Measurements from ENCODE around the gene EXOC3L1. TPM values are rescaled to one million over a fixed set of nuclear protein-coding genes. Genes with fewer than 3 reads are reported as not detected.

Gene EXOC3L1
- total and polyA plus RNA-seq, 2 of the 13 experiments (the other 11 are each of a cell fraction or from before 2014, with no cell fraction given), result 0.12 TPM; not detected in 1

DNA sequence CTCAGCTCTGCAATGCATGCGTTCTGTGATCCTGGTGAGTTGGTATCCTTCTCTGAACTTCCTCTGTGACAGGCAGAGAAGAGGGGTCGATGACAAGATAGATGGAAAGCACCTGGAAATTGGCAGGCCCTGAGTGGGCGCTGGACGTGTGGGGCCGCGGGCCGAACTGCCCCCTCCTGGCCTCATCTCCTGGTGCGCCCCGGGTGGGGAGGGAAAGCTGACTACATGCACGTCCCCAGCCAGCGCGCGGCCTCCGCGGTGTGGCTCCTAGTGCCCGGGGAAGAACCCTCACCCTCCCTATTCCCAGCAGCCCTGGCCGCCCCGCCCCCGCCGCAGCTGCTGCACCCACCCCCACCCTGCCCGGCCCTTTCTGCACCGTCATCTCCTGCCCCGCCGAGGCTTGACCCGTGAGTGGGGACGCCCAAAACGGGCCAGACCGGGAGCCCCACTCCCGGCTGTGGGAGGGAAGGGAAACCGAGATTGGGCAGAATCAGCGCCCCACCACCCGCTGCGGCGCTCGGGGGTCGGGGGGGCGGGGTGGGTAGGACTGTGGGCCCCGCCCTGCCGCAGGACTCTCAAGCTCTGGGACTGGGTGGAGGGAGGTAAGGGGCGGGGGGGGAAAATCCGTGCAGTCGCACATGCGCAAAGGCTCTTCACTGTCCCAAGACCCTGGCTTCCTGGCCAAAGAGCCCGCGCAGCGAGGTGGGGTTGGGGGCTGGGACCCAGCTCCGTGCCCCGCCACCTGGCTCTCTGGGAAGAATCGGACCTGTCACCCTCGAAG is 19.6 kb downstream of the EXOC3L1 start, which contains the start of gene NOL3 (continued):
- no peak for TF ChIP-seq ZNF101 (CRISPR knock-in tag; IDR thresholded peaks at IDR 0.05; ENCODE audit: borderline replicate concordance, low read depth)
- no peak for TF ChIP-seq MED8 (CRISPR knock-in tag; IDR thresholded peaks at IDR 0.05; ENCODE audit: insufficient replicate concordance)
- TF ChIP-seq ZNF282 (IDR thresholded peaks at IDR 0.05; ENCODE audit: partially characterized antibody), result no peak
- TF ChIP-seq ZNF737 (CRISPR knock-in tag; IDR thresholded peaks at IDR 0.05; ENCODE audit: borderline replicate concordance), result no peak
- TF ChIP-seq NCOA2 (CRISPR knock-in tag; IDR thresholded peaks at IDR 0.05), result no peak
- no peak; the same call in 1 of the 2 replicates for TF ChIP-seq MEIS2 (CRISPR knock-in tag; IDR thresholded peaks at IDR 0.05)
- no peak for TF ChIP-seq BORCS8-MEF2B (CRISPR knock-in tag; IDR thresholded peaks at IDR 0.05)
- TF ChIP-seq ZNF382 (CRISPR knock-in tag; IDR thresholded peaks at IDR 0.05; ENCODE audit: borderline replicate concordance), result no peak
- no peak for TF ChIP-seq CBX1 (IDR thresholded peaks at IDR 0.05; ENCODE audit: low read depth)
- TF ChIP-seq GABPA (IDR thresholded peaks at IDR 0.05; ENCODE audit: low read depth, low read length), result no peak
- 0 out of 2 replicates have a peak, but pooled peaks have one; percentile 14 for TF ChIP-seq GABPA (CRISPR knock-in tag; IDR thresholded peaks at IDR 0.05; ENCODE audit: low read depth)
- no peak for TF ChIP-seq ZNF234 (CRISPR knock-in tag; conservative IDR thresholded peaks at IDR 0.05)
- no peak for TF ChIP-seq PAX8 (CRISPR knock-in tag; IDR thresholded peaks at IDR 0.05; ENCODE audit: borderline replicate concordance)
- TF ChIP-seq, protein P1, sequence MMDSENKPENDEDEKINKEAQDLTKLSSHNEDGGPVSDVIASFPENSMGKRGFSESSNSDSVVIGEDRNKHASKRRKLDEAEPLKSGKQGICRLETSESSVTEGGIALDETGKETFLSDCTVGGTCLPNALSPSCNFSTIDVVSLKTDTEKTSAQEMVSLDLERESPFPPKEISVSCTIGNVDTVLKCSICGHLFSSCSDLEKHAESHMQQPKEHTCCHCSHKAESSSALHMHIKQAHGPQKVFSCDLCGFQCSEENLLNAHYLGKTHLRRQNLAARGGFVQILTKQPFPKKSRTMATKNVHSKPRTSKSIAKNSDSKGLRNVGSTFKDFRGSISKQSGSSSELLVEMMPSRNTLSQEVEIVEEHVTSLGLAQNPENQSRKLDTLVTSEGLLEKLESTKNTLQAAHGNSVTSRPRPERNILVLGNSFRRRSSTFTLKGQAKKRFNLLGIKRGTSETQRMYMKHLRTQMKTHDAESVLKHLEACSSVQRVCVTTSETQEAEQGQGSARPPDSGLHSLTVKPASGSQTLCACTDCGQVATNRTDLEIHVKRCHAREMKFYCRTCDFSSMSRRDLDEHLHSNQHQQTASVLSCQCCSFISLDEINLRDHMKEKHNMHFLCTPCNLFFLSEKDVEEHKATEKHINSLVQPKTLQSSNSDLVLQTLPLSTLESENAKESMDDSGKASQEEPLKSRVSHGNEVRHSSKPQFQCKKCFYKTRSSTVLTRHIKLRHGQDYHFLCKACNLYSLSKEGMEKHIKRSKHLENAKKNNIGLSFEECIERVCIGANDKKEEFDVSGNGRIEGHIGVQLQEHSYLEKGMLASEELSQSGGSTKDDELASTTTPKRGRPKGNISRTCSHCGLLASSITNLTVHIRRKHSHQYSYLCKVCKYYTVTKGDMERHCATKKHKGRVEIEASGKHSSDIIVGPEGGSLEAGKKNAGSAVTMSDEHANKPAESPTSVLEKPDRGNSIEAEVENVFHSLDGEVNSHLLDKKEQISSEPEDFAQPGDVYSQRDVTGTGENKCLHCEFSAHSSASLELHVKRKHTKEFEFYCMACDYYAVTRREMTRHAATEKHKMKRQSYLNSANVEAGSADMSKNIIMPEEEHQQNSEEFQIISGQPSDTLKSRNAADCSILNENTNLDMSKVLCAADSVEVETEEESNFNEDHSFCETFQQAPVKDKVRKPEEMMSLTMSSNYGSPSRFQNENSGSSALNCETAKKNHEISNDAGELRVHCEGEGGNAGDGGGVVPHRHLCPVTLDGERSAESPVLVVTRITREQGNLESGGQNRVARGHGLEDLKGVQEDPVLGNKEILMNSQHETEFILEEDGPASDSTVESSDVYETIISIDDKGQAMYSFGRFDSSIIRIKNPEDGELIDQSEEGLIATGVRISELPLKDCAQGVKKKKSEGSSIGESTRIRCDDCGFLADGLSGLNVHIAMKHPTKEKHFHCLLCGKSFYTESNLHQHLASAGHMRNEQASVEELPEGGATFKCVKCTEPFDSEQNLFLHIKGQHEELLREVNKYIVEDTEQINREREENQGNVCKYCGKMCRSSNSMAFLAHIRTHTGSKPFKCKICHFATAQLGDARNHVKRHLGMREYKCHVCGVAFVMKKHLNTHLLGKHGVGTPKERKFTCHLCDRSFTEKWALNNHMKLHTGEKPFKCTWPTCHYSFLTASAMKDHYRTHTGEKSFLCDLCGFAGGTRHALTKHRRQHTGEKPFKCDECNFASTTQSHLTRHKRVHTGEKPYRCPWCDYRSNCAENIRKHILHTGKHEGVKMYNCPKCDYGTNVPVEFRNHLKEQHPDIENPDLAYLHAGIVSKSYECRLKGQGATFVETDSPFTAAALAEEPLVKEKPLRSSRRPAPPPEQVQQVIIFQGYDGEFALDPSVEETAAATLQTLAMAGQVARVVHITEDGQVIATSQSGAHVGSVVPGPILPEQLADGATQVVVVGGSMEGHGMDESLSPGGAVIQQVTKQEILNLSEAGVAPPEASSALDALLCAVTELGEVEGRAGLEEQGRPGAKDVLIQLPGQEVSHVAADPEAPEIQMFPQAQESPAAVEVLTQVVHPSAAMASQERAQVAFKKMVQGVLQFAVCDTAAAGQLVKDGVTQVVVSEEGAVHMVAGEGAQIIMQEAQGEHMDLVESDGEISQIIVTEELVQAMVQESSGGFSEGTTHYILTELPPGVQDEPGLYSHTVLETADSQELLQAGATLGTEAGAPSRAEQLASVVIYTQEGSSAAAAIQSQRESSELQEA (CRISPR knock-in tag; IDR thresholded peaks at IDR 0.05; ENCODE audit: not compliant biosample characterization), result peak; percentile 79
- no peak for TF ChIP-seq ATM (IDR thresholded peaks at IDR 0.05; ENCODE audit: borderline replicate concordance)
- no peak for TF ChIP-seq NR0B2 (CRISPR knock-in tag; IDR thresholded peaks at IDR 0.05)
- no peak for TF ChIP-seq ZFYVE20 (CRISPR knock-in tag; IDR thresholded peaks at IDR 0.05; ENCODE audit: borderline replicate concordance, low read depth)

Measured in HepG2 (cell line).